ENCODE results near the gene TLX3. TPM values are rescaled to one million over a fixed set of nuclear protein-coding genes. Genes with fewer than 3 reads are reported as not detected.

Gene TLX3
- total RNA-seq, 1 experiment from 2014 or later = not detected

DNA sequence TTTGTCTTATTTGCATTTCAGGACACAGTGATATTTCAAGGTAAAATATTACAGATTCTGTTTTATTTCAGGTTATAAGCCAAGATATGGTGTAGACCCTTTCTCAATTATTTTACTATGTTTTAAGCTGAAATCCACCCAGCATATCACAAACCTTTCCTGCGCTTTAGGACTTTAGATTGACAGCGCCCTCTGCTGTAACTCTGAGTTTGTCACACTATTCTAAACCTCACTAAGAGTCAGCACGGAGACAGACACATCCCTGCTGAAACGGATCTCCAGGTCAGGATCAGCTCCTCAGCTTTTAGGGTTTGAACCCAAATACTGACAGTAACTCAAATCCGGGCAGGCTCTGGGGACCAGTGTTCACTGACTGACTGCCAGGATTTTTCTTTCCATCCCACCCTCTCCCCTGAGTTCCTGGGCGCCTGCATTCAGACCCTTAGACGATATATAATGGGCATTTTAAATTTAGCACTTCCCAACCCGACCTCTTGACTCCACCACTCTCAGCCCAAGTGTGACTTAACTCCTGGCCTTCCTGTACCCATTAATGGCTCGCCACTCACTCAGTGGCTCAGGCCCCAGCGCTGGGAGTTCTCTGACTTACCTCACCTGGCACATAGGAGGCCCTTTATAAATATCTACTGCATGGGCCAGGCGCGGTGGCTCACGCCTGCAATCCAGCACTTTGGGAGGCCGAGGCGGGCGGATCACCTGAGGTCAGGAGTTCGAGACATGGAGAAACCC is 33.5 kb downstream of the TLX3 start:
- in situ Hi-C loops (cut with HindIII; ENCODE audit: low pct_unique_long_range_greater_than_20kb, low sequenced_read_pairs) (no loop called here), intact Hi-C loops (cut with micrococcal nuclease; ENCODE audit: unreplicated experiment) (loop anchor here (1.0 to 10.0 kb wide), 3 partner anchors 69 to 698 kb away; no protein-coding TSS in a partner anchor)
- DNase-seq (ENCODE audit: low read depth, low spot score) = peak; percentile 24
- TF ChIP-seq TCF7L2 (IDR thresholded peaks at IDR 0.05; ENCODE audit: low read depth, low read length) = no peak
- TF ChIP-seq POLR2AphosphoS5 (IDR thresholded peaks at IDR 0.05; ENCODE audit: low read depth, low read length) = no peak
- TF ChIP-seq SIN3A (IDR thresholded peaks at IDR 0.05; ENCODE audit: borderline replicate concordance, insufficient read depth, low read depth, low read length) = no peak
- TF ChIP-seq, protein P1, sequence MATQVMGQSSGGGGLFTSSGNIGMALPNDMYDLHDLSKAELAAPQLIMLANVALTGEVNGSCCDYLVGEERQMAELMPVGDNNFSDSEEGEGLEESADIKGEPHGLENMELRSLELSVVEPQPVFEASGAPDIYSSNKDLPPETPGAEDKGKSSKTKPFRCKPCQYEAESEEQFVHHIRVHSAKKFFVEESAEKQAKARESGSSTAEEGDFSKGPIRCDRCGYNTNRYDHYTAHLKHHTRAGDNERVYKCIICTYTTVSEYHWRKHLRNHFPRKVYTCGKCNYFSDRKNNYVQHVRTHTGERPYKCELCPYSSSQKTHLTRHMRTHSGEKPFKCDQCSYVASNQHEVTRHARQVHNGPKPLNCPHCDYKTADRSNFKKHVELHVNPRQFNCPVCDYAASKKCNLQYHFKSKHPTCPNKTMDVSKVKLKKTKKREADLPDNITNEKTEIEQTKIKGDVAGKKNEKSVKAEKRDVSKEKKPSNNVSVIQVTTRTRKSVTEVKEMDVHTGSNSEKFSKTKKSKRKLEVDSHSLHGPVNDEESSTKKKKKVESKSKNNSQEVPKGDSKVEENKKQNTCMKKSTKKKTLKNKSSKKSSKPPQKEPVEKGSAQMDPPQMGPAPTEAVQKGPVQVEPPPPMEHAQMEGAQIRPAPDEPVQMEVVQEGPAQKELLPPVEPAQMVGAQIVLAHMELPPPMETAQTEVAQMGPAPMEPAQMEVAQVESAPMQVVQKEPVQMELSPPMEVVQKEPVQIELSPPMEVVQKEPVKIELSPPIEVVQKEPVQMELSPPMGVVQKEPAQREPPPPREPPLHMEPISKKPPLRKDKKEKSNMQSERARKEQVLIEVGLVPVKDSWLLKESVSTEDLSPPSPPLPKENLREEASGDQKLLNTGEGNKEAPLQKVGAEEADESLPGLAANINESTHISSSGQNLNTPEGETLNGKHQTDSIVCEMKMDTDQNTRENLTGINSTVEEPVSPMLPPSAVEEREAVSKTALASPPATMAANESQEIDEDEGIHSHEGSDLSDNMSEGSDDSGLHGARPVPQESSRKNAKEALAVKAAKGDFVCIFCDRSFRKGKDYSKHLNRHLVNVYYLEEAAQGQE (IDR thresholded peaks at IDR 0.05; ENCODE audit: insufficient read depth in 1 of 2, low read depth in 2 of 2, low read length in 1 of 2) = no peak
- TF ChIP-seq, protein P2, sequence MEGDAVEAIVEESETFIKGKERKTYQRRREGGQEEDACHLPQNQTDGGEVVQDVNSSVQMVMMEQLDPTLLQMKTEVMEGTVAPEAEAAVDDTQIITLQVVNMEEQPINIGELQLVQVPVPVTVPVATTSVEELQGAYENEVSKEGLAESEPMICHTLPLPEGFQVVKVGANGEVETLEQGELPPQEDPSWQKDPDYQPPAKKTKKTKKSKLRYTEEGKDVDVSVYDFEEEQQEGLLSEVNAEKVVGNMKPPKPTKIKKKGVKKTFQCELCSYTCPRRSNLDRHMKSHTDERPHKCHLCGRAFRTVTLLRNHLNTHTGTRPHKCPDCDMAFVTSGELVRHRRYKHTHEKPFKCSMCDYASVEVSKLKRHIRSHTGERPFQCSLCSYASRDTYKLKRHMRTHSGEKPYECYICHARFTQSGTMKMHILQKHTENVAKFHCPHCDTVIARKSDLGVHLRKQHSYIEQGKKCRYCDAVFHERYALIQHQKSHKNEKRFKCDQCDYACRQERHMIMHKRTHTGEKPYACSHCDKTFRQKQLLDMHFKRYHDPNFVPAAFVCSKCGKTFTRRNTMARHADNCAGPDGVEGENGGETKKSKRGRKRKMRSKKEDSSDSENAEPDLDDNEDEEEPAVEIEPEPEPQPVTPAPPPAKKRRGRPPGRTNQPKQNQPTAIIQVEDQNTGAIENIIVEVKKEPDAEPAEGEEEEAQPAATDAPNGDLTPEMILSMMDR (IDR thresholded peaks at IDR 0.05) = peak; percentile 85
- ATAC-seq = peak; percentile 94
- Histone ChIP-seq H3K9me3 (ENCODE audit: control insufficient read depth, insufficient read depth, low read depth, low read length) (no peaks in the 10 kb centered on the region), H3K27ac (ENCODE audit: low read length) (no peak overlapping the region), H3K4me1 (ENCODE audit: control insufficient read depth, insufficient read depth, low read length) (no peaks in the 10 kb centered on the region), H3K36me3 (ENCODE audit: control insufficient read depth, insufficient read depth, low read length) (no peaks in the 10 kb centered on the region), H3K27me3 (ENCODE audit: control insufficient read depth, insufficient read depth, low read length) (peaks cover 4% of the 10 kb centered on the region; the same call in 1 of the 2 replicates), H3K4me3 (ENCODE audit: low read depth in 2 of 2, low read length in 2 of 2) (no peak overlapping the region)
- ChIA-PET POLR2A (interaction anchor here (0.6 kb wide), 1 partner anchor 24 kb away, joined by 5 read pairs; no protein-coding TSS in a partner anchor), CTCF (interaction anchor here (0.7 to 2.2 kb wide), 5 partner anchors 47 to 533 kb away, joined by 3 to 19 read pairs (median 4); no protein-coding TSS in a partner anchor)
- BruUV-seq (replicated peaks) = no TSS peak

DNA sequence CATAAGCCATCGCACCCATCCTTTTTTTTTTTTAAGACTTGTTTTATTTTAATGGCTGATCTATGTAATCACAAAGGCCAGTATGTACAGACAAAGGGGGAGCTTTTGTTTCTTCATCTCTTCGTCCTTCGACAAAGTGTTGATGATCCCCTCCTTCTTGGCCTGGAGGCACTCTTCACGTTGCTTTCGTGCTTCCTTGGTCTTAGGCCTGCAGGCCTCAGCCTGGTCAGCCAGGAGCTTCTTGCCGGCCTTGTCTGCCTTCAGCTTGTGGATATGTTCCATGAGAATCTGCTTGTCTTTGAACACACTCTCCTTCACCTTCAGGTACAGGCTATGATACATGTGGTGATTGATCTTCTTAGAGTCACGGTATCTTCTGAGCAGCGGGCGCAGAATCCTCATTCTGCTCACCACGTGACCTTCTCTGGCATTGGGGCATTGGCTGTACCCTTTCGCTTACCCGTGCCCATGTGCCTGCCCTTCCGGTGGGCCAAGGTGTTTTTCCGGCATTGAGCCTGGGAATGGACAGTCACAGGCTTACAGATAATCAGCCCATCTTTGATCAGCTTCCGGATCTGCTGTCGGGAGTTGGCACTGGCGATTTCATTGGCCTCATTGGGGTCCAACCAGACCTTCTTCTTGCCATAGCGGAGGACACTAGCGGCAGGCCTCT is 36.0 kb downstream of the TLX3 start:
- DNase-seq (ENCODE audit: low read depth, low spot score) = no peak
- H3K27me3 ChIP-seq (ENCODE audit: control insufficient read depth, insufficient read depth, low read length) = peaks cover 4% of the 10 kb centered on the region; the same call in 1 of the 2 replicates
- H3K4me1 ChIP-seq (ENCODE audit: control insufficient read depth, insufficient read depth, low read length) = no peaks in the 10 kb centered on the region
- no peak overlapping the region for H3K4me3 ChIP-seq (ENCODE audit: low read depth in 2 of 2, low read length in 2 of 2)
- no peak for ATAC-seq
- no peak overlapping the region for H3K27ac ChIP-seq (ENCODE audit: low read length)
- in situ Hi-C loops (cut with HindIII; ENCODE audit: low pct_unique_long_range_greater_than_20kb, low sequenced_read_pairs) = no loop called here
- no peaks in the 10 kb centered on the region for H3K9me3 ChIP-seq (ENCODE audit: control insufficient read depth, insufficient read depth, low read depth, low read length)
- intact Hi-C loops (cut with micrococcal nuclease; ENCODE audit: unreplicated experiment) = loop anchor here (10.0 kb wide), 1 partner anchor 700 kb away; no protein-coding TSS in a partner anchor
- no peaks in the 10 kb centered on the region for H3K36me3 ChIP-seq (ENCODE audit: control insufficient read depth, insufficient read depth, low read length)
- BruUV-seq (replicated peaks) = no TSS peak
- ChIA-PET POLR2A (no interaction called here), CTCF (interaction anchor here (0.7 to 1.0 kb wide), 2 partner anchors 219 to 536 kb away, joined by 3 to 5 read pairs; no protein-coding TSS in a partner anchor)
- TF ChIP-seq, protein P1 (IDR thresholded peaks at IDR 0.05; ENCODE audit: insufficient read depth in 1 of 2, low read depth in 2 of 2, low read length in 1 of 2) = no peak
- no peak for TF ChIP-seq SIN3A (IDR thresholded peaks at IDR 0.05; ENCODE audit: borderline replicate concordance, insufficient read depth, low read depth, low read length)
- TF ChIP-seq POLR2AphosphoS5 (IDR thresholded peaks at IDR 0.05; ENCODE audit: low read depth, low read length) = no peak
- no peak for TF ChIP-seq TCF7L2 (IDR thresholded peaks at IDR 0.05; ENCODE audit: low read depth, low read length)
- TF ChIP-seq, protein P2 (IDR thresholded peaks at IDR 0.05) = no peak
